ENCODE data around the gene COX8A. TPM values are rescaled to one million over a fixed set of nuclear protein-coding genes. Genes with fewer than 3 reads are reported as not detected.

The COX8A gene
- total RNA-seq, 1 donor from 2014 or later, result 520 TPM

GRCh38 chr11:64019106-64020037 lies 45.0 kb downstream of the COX8A start:
- Histone ChIP-seq H3K27me3 (no peaks in the 10 kb centered on the region), H3K9me3 (no peaks in the 10 kb centered on the region), H3K27ac (no peak overlapping the region), H3K4me3 (no peak overlapping the region), H3K36me3 (no peaks in the 10 kb centered on the region), H3K4me1 (no peaks in the 10 kb centered on the region)
- intact Hi-C loops (cut with DNase I), result no loop called here
- TF ChIP-seq, protein P1, sequence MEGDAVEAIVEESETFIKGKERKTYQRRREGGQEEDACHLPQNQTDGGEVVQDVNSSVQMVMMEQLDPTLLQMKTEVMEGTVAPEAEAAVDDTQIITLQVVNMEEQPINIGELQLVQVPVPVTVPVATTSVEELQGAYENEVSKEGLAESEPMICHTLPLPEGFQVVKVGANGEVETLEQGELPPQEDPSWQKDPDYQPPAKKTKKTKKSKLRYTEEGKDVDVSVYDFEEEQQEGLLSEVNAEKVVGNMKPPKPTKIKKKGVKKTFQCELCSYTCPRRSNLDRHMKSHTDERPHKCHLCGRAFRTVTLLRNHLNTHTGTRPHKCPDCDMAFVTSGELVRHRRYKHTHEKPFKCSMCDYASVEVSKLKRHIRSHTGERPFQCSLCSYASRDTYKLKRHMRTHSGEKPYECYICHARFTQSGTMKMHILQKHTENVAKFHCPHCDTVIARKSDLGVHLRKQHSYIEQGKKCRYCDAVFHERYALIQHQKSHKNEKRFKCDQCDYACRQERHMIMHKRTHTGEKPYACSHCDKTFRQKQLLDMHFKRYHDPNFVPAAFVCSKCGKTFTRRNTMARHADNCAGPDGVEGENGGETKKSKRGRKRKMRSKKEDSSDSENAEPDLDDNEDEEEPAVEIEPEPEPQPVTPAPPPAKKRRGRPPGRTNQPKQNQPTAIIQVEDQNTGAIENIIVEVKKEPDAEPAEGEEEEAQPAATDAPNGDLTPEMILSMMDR (IDR thresholded peaks at IDR 0.05), result no peak
- DNase-seq (ENCODE audit: low spot score in 2 of 2), result no peak

- TF ChIP-seq, protein P1 (IDR thresholded peaks at IDR 0.05), result no peak
- no peak overlapping the region for H3K27ac ChIP-seq
- intact Hi-C loops (cut with DNase I), result no loop called here
Observed at GRCh38 chr11:64020976-64021756, 46.7 kb downstream of the COX8A start.

GRCh38 chr11:64021757-64022093 lies 47.3 kb downstream of the COX8A start:
- H3K4me3 ChIP-seq, result no peak overlapping the region
- no peaks in the 10 kb centered on the region for H3K27me3 ChIP-seq
- DNase-seq (ENCODE audit: low spot score in 2 of 2), result no peak
- no peaks in the 10 kb centered on the region for H3K9me3 ChIP-seq
- H3K27ac ChIP-seq, result no peak overlapping the region
- no peaks in the 10 kb centered on the region for H3K4me1 ChIP-seq
- no peaks in the 10 kb centered on the region for H3K36me3 ChIP-seq
- TF ChIP-seq, protein P1 (IDR thresholded peaks at IDR 0.05), result no peak
- intact Hi-C loops (cut with DNase I), result no loop called here

More at GRCh38 chr11:64020976-64021756, 46.7 kb downstream of the COX8A start:
- H3K27me3 ChIP-seq, result no peaks in the 10 kb centered on the region
- no peak overlapping the region for H3K4me3 ChIP-seq
- DNase-seq (ENCODE audit: low spot score in 2 of 2), result no peak
- no peaks in the 10 kb centered on the region for H3K36me3 ChIP-seq
- no peaks in the 10 kb centered on the region for H3K4me1 ChIP-seq
- no peaks in the 10 kb centered on the region for H3K9me3 ChIP-seq

DNA sequence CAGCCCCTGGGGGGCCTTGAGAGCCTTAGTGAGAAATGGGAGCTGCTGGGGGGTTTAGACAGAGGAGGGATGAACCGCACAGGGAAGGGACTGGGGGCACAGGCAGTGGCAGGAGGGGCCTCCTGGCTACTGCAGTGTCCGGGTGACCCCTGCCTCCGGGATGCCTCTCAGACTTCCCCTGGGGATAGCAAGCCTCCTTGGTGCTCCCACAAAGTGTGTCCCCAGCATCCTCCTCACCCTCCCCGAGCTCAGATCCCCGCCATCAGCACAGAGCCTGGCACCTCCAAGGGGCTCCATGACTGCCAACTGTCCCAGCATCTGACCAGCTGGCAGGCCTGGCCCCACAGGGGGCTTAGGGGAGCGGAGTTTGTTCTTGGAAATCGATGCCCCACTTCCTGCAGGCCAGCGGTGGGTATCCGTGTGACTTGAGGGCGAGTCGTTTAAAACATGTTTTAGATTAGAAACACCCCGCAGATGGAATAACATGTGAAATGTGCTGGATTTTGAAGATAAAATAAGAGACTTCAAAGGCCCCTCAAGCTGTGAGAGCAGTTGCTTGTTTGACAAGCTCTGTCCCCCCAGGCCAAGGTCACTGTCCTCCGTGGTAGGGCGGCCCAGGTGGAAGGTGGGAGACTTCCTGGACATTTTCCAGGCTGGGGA lies 47.8 kb downstream of the COX8A start:
- DNase-seq (ENCODE audit: low spot score in 2 of 2), result no peak
- H3K36me3 ChIP-seq, result no peaks in the 10 kb centered on the region

More for the DNA sequence above, 47.8 kb downstream of the COX8A start:
- Histone ChIP-seq H3K9me3 (no peaks in the 10 kb centered on the region), H3K4me1 (no peaks in the 10 kb centered on the region), H3K4me3 (no peak overlapping the region), H3K27ac (no peak overlapping the region), H3K27me3 (no peaks in the 10 kb centered on the region)
- intact Hi-C loops (cut with DNase I), result no loop called here
- TF ChIP-seq, protein P1 (IDR thresholded peaks at IDR 0.05), result no peak
